Neural progenitor cell (in vitro differentiated cells): ENCODE measurements around the gene TTC1. TPM values are rescaled to one million over a fixed set of nuclear protein-coding genes. Genes with fewer than 3 reads are reported as not detected.
A peak's percentile ranks its signal among the peaks of the same experiment; 100 is the strongest.

ENCODE experiments used
- DNase-seq: peaks from one replicate; pipeline ENCODE4 v3.0.0-alpha.2; 2016; ENCODE audit warnings: low spot score
- H2AFZ ChIP-seq: fragments of 200-600 bp; sonication (generic); replicated peaks from 2 replicates; pipeline ENCODE4 v1.6.1; 2016; ENCODE audit warnings: antibody characterized with exemption
- H3F3A ChIP-seq: fragments of 200-600 bp; sonication (generic); 2 replicates; pipeline ENCODE4 v1.6.1; 2016; ENCODE audit warnings: antibody characterized with exemption, low read depth
- H3K27ac ChIP-seq: fragments of 200-600 bp; sonication (generic); 2 replicates; pipeline ENCODE4 v1.5.1; 2016; ENCODE audit warnings: mild to moderate bottlenecking
- H3K27me3 ChIP-seq: fragments of 200-600 bp; sonication (generic); 2 replicates; pipeline ENCODE4 v1.6.1; 2016; ENCODE audit warnings: mild to moderate bottlenecking, moderate library complexity
- H3K36me3 ChIP-seq: fragments of 200-600 bp; sonication (generic); 2 replicates; pipeline ENCODE4 v1.5.1; 2016
- H3K4me1 ChIP-seq: fragments of 200-600 bp; sonication (generic); 2 replicates; pipeline ENCODE4 v1.6.1; 2016; ENCODE audit warnings: mixed run types
- H3K4me2 ChIP-seq: fragments of 200-600 bp; sonication (generic); 2 replicates; pipeline ENCODE4 v1.6.1; 2016
- H3K4me3 ChIP-seq: fragments of 200-600 bp; sonication (generic); 2 replicates; pipeline ENCODE4 v1.5.1; 2016
- H3K79me2 ChIP-seq: fragments of 200-600 bp; sonication (generic); 2 replicates; pipeline ENCODE4 v1.6.1; 2016; ENCODE audit warnings: low read depth
- H3K9ac ChIP-seq: fragments of 200-600 bp; sonication (generic); 2 replicates; pipeline ENCODE4 v1.6.1; 2016
- H3K9me3 ChIP-seq: fragments of 200-600 bp; sonication (generic); 2 replicates; pipeline ENCODE4 v1.5.1; 2016; ENCODE audit warnings: low read depth
- H4K20me1 ChIP-seq: fragments of 200-600 bp; sonication (generic); 2 replicates; pipeline ENCODE4 v1.6.1; 2016; ENCODE audit warnings: low read depth
- H3K27ac Mint-ChIP-seq: 3 replicates; pipeline ENCODE4 v1.8.0; 2021; ENCODE audit warnings: mixed read lengths
- H3K27me3 Mint-ChIP-seq: 2 replicates; pipeline ENCODE4 v1.8.0; 2022; ENCODE audit warnings: low read depth, mild to moderate bottlenecking, inconsistent platforms, moderate library complexity, mixed read lengths; ENCODE audit not compliant: insufficient read depth
- H3K36me3 Mint-ChIP-seq: 3 replicates; pipeline ENCODE4 v1.8.0; 2021; ENCODE audit warnings: mixed read lengths
- H3K4me1 Mint-ChIP-seq: 3 replicates; pipeline ENCODE4 v1.8.0; 2021; ENCODE audit warnings: mixed read lengths
- H3K4me3 Mint-ChIP-seq: 3 replicates; pipeline ENCODE4 v1.8.0; 2021; ENCODE audit warnings: mild to moderate bottlenecking, moderate library complexity, mixed read lengths
- H3K9me3 Mint-ChIP-seq: 3 replicates; pipeline ENCODE4 v1.8.0; 2020; ENCODE audit warnings: mixed read lengths
- EZH2 ChIP-seq: fragments of 200-600 bp; sonication (generic); IDR thresholded peaks from 2 replicates; pipeline ENCODE4 v1.6.1; 2017; ENCODE audit warnings: antibody characterized with exemption, mild to moderate bottlenecking, moderate library complexity
- EZH2phosphoT487 ChIP-seq: fragments of 200-600 bp; sonication (generic); IDR thresholded peaks from 2 replicates; pipeline ENCODE4 v1.6.1; 2017; ENCODE audit warnings: antibody characterized with exemption
- total RNA-seq: library from RNA; depleted of rRNA; stranded (reverse); fragments of >200 nt; gene quantifications from 2 replicates; pipeline ENCODE4 v1.2.3, GENCODE V29; 2015; ENCODE audit warnings: low replicate concordance
- TF ChIP-seq, protein P1 (sequence below): fragments of 200-600 bp; sonication (generic); IDR thresholded peaks from 2 replicates; pipeline ENCODE4 v1.5.1; 2017; ENCODE audit warnings: antibody characterized with exemption, mild to moderate bottlenecking

TTC1 gene, protein sequence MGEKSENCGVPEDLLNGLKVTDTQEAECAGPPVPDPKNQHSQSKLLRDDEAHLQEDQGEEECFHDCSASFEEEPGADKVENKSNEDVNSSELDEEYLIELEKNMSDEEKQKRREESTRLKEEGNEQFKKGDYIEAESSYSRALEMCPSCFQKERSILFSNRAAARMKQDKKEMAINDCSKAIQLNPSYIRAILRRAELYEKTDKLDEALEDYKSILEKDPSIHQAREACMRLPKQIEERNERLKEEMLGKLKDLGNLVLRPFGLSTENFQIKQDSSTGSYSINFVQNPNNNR
- total RNA-seq, result 45.2 and 50.0 TPM in 2 replicates

DNA sequence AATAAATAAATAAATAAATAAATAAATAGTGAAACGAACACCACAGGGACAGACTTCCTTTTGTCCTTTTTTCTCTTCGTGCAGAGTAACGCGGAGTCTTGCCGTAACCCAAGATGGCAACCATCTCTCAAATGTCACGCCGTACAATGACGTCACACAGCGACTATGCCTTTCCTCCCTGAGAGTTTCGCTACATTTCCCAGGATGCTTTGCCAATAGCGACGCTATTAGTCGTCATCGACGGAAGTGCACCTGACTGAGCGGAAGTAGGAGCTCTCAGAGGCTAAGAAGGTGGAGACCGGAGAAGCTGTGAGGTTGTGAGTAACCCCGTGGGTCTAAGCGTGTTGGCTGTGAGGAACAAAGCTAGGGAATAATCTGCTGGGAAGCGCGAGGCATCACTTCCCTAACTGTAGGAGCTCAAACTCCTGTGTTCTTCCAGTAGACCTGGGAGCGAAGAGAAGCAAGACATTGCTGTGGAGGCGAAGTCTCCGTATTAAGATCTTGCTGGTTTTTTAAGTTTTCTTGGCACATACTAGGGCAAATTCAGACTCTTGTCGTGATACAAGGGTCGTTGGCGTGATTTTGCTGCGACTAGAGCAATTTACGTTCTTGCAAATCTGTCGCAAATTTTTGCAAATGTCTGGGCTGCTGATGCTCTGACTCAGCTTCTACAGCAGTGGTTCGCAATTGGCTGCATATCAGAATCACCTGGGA, at the start of gene TTC1:
TSS of gene TTC1 (plus strand) at position 263 of the 714 bp plus-strand sequence. CDS start 1,390 bp downstream, outside the sequence.
- H3K4me1 Mint-ChIP-seq, result peaks cover 18% of the 10 kb centered on the region
- no peaks in the 10 kb centered on the region for H3K27me3 Mint-ChIP-seq
- H3K4me2 ChIP-seq, result peak within 1 kb of the TSS; percentile 81
- no peaks in the 10 kb centered on the region for H3K9me3 Mint-ChIP-seq
- H4K20me1 ChIP-seq, result peaks cover 4% of the 10 kb centered on the region
- no peaks in the 10 kb centered on the region for H3K9me3 ChIP-seq
- H3K4me3 Mint-ChIP-seq, result peak within 1 kb of the TSS; percentile 98
- peak within 1 kb of the TSS; percentile 86 for H2AFZ ChIP-seq
- H3K4me1 ChIP-seq, result peaks cover 11% of the 10 kb centered on the region
- H3K9ac ChIP-seq, result peak within 1 kb of the TSS; percentile 89
- H3K36me3 Mint-ChIP-seq, result no peaks in the 10 kb centered on the region
- H3K27ac ChIP-seq, result no peak within 1 kb of the TSS
- peak within 1 kb of the TSS; percentile 96 for H3K27ac Mint-ChIP-seq
- H3K79me2 ChIP-seq, result peaks cover 43% of the 10 kb centered on the region
- no peaks in the 10 kb centered on the region for H3K27me3 ChIP-seq
- H3K4me3 ChIP-seq, result peak within 1 kb of the TSS; percentile 77
- H3F3A ChIP-seq, result no peaks in the 10 kb centered on the region
- TF ChIP-seq EZH2phosphoT487 (no peak), EZH2 (no peak)
- TF ChIP-seq, protein P1, sequence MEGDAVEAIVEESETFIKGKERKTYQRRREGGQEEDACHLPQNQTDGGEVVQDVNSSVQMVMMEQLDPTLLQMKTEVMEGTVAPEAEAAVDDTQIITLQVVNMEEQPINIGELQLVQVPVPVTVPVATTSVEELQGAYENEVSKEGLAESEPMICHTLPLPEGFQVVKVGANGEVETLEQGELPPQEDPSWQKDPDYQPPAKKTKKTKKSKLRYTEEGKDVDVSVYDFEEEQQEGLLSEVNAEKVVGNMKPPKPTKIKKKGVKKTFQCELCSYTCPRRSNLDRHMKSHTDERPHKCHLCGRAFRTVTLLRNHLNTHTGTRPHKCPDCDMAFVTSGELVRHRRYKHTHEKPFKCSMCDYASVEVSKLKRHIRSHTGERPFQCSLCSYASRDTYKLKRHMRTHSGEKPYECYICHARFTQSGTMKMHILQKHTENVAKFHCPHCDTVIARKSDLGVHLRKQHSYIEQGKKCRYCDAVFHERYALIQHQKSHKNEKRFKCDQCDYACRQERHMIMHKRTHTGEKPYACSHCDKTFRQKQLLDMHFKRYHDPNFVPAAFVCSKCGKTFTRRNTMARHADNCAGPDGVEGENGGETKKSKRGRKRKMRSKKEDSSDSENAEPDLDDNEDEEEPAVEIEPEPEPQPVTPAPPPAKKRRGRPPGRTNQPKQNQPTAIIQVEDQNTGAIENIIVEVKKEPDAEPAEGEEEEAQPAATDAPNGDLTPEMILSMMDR, result no peak
- peak; percentile 99 for DNase-seq
- H3K36me3 ChIP-seq, result no peaks in the 10 kb centered on the region

DNA sequence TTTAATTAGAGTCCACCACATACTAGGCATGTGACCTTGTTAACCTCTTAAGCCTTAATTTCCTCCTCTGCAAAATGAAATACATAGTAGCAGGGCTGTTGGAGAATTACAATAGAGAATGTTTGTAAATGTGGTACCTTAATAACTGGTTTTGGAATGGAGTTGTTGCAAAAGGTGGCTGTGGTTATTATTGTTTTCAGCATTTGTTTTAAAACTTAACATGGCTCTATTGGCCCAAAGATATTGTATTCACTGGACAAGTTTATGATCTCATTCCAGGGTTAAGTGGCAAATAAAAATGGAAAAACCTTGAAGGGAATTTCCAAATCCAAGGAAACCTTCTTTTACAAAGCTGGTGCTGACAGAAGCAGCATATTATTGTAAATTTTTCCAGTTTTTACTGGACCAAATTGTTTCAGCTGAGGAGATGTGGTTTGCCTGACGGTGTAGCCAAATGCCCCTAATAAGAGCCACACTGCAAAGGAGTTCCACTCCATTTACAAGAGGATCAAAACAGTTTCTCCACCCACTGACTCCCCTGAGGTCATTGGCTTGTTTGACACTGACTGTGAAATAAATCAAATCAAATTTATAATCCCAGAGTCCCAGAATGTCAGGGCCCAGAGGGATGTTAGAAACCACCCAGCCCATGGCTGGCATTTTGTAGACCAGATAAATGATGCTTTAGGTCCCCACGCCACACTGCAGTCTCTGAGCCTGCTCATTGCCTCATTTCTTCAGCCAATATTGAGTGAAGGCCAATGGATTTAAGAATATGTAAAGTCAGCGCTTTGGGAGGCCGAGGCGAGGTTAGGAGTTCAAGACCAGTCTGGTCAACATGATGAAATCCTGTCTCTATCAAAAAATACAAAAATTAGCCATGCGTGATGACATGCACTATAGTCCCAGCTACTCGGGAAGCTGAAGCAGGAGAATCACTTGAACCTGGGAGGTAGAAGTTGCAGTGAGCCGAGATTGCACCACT, 47.5 kb upstream of the TTC1 start:
- Histone ChIP-seq H3K4me3 (no peak overlapping the region), H3K4me2 (no peak overlapping the region), H4K20me1 (no peaks in the 10 kb centered on the region), H2AFZ (no peak overlapping the region), H3K36me3 (no peaks in the 10 kb centered on the region), H3K9me3 (no peaks in the 10 kb centered on the region), H3F3A (no peaks in the 10 kb centered on the region), H3K79me2 (no peaks in the 10 kb centered on the region), H3K9ac (no peak overlapping the region), H3K27ac (no peak overlapping the region), H3K27me3 (peaks cover 2% of the 10 kb centered on the region), H3K4me1 (peaks cover 3% of the 10 kb centered on the region)
- H3K4me3 Mint-ChIP-seq, result no peak overlapping the region
- DNase-seq, result no peak
- peaks cover 24% of the 10 kb centered on the region for H3K4me1 Mint-ChIP-seq
- no peaks in the 10 kb centered on the region for H3K9me3 Mint-ChIP-seq
- no peaks in the 10 kb centered on the region for H3K36me3 Mint-ChIP-seq
- peaks cover 7% of the 10 kb centered on the region for H3K27me3 Mint-ChIP-seq
- TF ChIP-seq, protein P1, result no peak
- TF ChIP-seq EZH2, result no peak
- TF ChIP-seq EZH2phosphoT487, result no peak
- no peak overlapping the region for H3K27ac Mint-ChIP-seq

DNA sequence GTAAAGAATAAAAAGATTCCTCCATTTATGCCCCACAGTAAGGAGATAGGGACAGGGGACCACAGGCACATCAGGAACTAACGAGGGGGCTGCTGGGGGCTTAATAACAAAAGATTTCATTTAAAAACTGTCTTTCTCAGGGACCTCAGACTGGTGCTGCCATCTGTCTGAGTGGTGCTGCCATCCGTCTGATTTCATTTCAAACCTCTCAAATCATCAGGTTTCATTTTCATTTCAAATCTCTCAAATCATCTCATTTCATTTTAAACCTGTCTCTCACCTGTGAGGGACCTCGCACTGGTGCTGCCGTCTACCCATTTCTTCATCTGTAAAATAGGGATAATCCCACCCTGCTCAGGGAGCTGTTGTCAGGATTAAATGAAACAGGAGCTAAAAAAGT, 46.7 kb upstream of the TTC1 start:
- Mint-ChIP-seq H3K4me3 (no peak overlapping the region), H3K27me3 (peaks cover 11% of the 10 kb centered on the region)

More for the DNA sequence above, 46.7 kb upstream of the TTC1 start:
- Histone ChIP-seq H2AFZ (no peak overlapping the region), H3K9me3 (no peaks in the 10 kb centered on the region), H3K9ac (no peak overlapping the region), H3K27ac (no peak overlapping the region), H3K4me1 (peaks cover 3% of the 10 kb centered on the region), H3K4me3 (no peak overlapping the region), H3F3A (no peaks in the 10 kb centered on the region), H4K20me1 (no peaks in the 10 kb centered on the region), H3K27me3 (peaks cover 9% of the 10 kb centered on the region), H3K79me2 (no peaks in the 10 kb centered on the region), H3K36me3 (no peaks in the 10 kb centered on the region), H3K4me2 (no peak overlapping the region)
- H3K36me3 Mint-ChIP-seq, result no peaks in the 10 kb centered on the region
- no peak for DNase-seq
- TF ChIP-seq, protein P1, result no peak
- TF ChIP-seq EZH2 (no peak), EZH2phosphoT487 (no peak)
- H3K4me1 Mint-ChIP-seq, result peaks cover 24% of the 10 kb centered on the region
- no peaks in the 10 kb centered on the region for H3K9me3 Mint-ChIP-seq
- no peak overlapping the region for H3K27ac Mint-ChIP-seq
